ENCODE measurements around the gene AJAP1. TPM values are rescaled to one million over a fixed set of nuclear protein-coding genes. Genes with fewer than 3 reads are reported as not detected.

Gene AJAP1
- total RNA-seq, 1 experiment from 2014 or later, result not detected

- intact Hi-C loops (cut with micrococcal nuclease; ENCODE audit: unreplicated experiment), result no loop called here
These were observed 68.7 kb downstream of the AJAP1 start for GRCh38 chr1:4723106-4723505.

GRCh38 chr1:4724001-4724400 is 69.6 kb downstream of the AJAP1 start:
- no TSS peak for BruUV-seq (replicated peaks)
- Histone ChIP-seq H3K9me3 (ENCODE audit: insufficient read depth, low read depth) (no peaks in the 10 kb centered on the region), H3K27me3 (ENCODE audit: insufficient read depth, low read depth) (peaks cover 48% of the 10 kb centered on the region), H4K20me1 (ENCODE audit: insufficient read depth) (no peaks in the 10 kb centered on the region), H3K9me2 (ENCODE audit: insufficient read depth) (no peaks in the 10 kb centered on the region), H3K4me2 (no peak overlapping the region), H3K79me2 (ENCODE audit: low read depth) (no peaks in the 10 kb centered on the region), H2AFZ (no peak overlapping the region), H3F3A (ENCODE audit: insufficient read depth, low read depth) (no peaks in the 10 kb centered on the region), H3K36me3 (ENCODE audit: low read depth) (no peaks in the 10 kb centered on the region), H3K4me3 (no peak overlapping the region), H3K27ac (no peak overlapping the region), H3K4me1 (replicated peaks; ENCODE audit: insufficient read depth) (no peaks in the 10 kb centered on the region)
- TF ChIP-seq EZH2 (IDR thresholded peaks at IDR 0.05; ENCODE audit: low read depth) (no peak), CTCF (conservative IDR thresholded peaks at IDR 0.05) (no peak)
- CTCF ChIA-PET, result no interaction called here
- DNase-seq, result no peak
- POLR2A ChIA-PET (ENCODE audit: unreplicated experiment), result no interaction called here
- intact Hi-C loops (cut with micrococcal nuclease; ENCODE audit: unreplicated experiment), result no loop called here

More at GRCh38 chr1:4723106-4723505, 68.7 kb downstream of the AJAP1 start:
- Histone ChIP-seq H3K27me3 (ENCODE audit: insufficient read depth, low read depth) (peaks cover 48% of the 10 kb centered on the region), H3K79me2 (ENCODE audit: low read depth) (no peaks in the 10 kb centered on the region), H3K4me1 (replicated peaks; ENCODE audit: insufficient read depth) (no peaks in the 10 kb centered on the region), H4K20me1 (ENCODE audit: insufficient read depth) (no peaks in the 10 kb centered on the region), H3K27ac (no peak overlapping the region), H3K4me2 (no peak overlapping the region), H3K9me3 (ENCODE audit: insufficient read depth, low read depth) (no peaks in the 10 kb centered on the region), H3K36me3 (ENCODE audit: low read depth) (no peaks in the 10 kb centered on the region), H3F3A (ENCODE audit: insufficient read depth, low read depth) (no peaks in the 10 kb centered on the region), H2AFZ (no peak overlapping the region), H3K9me2 (ENCODE audit: insufficient read depth) (no peaks in the 10 kb centered on the region), H3K4me3 (no peak overlapping the region)
- POLR2A ChIA-PET (ENCODE audit: unreplicated experiment), result no interaction called here
- CTCF ChIA-PET, result no interaction called here
- BruUV-seq (replicated peaks), result no TSS peak
- no peak for DNase-seq
- TF ChIP-seq CTCF (conservative IDR thresholded peaks at IDR 0.05) (no peak), EZH2 (IDR thresholded peaks at IDR 0.05; ENCODE audit: low read depth) (no peak)

- no TSS peak for BruUV-seq (replicated peaks)
These were observed 70.4 kb downstream of the AJAP1 start for GRCh38 chr1:4724695-4725250.

More at GRCh38 chr1:4724695-4725250, 70.4 kb downstream of the AJAP1 start:
- H3K9me3 ChIP-seq (ENCODE audit: insufficient read depth, low read depth), result no peaks in the 10 kb centered on the region
- H3F3A ChIP-seq (ENCODE audit: insufficient read depth, low read depth), result no peaks in the 10 kb centered on the region
- intact Hi-C loops (cut with micrococcal nuclease; ENCODE audit: unreplicated experiment), result no loop called here
- ChIA-PET POLR2A (ENCODE audit: unreplicated experiment) (no interaction called here), CTCF (no interaction called here)
- H3K4me3 ChIP-seq, result no peak overlapping the region
- no peaks in the 10 kb centered on the region for H3K36me3 ChIP-seq (ENCODE audit: low read depth)
- no peak for DNase-seq
- no peak overlapping the region for H2AFZ ChIP-seq
- no peaks in the 10 kb centered on the region for H3K79me2 ChIP-seq (ENCODE audit: low read depth)
- H3K27me3 ChIP-seq (ENCODE audit: insufficient read depth, low read depth), result peaks cover 50% of the 10 kb centered on the region
- H3K9me2 ChIP-seq (ENCODE audit: insufficient read depth), result no peaks in the 10 kb centered on the region
- H3K4me1 ChIP-seq (replicated peaks; ENCODE audit: insufficient read depth), result no peaks in the 10 kb centered on the region
- H3K4me2 ChIP-seq, result no peak overlapping the region
- no peak overlapping the region for H3K27ac ChIP-seq
- no peak for TF ChIP-seq CTCF (conservative IDR thresholded peaks at IDR 0.05)
- TF ChIP-seq EZH2 (IDR thresholded peaks at IDR 0.05; ENCODE audit: low read depth), result no peak
- H4K20me1 ChIP-seq (ENCODE audit: insufficient read depth), result no peaks in the 10 kb centered on the region
